ENCODE measurements around the gene MMP24OS. TPM values are rescaled to one million over a fixed set of nuclear protein-coding genes. Genes with fewer than 3 reads are reported as not detected.

Gene MMP24OS
- total and polyA plus RNA-seq, 4 donors = 5.2 to 16.0 (median 10.3) TPM

- TF ChIP-seq RAD21 (IDR thresholded peaks at IDR 0.05) = no peak
- TF ChIP-seq MAX (IDR thresholded peaks at IDR 0.05) = no peak
- no peak for TF ChIP-seq ZBTB33 (IDR thresholded peaks at IDR 0.05)
- no peak for TF ChIP-seq RXRA (IDR thresholded peaks at IDR 0.05)
These were observed 3.7 kb upstream of the MMP24OS start (continued) for GRCh38 chr20:35281506-35282101.

- Histone ChIP-seq H3K36me3 (ENCODE audit: control insufficient read depth in 4 of 4, insufficient read depth in 3 of 4, low read depth in 1 of 4, low read length in 3 of 4) (peaks cover 13 to 28% (median 23%) of the 10 kb centered on the region in 4 donors), H3K9me3 (ENCODE audit: control insufficient read depth in 4 of 4, low read length in 3 of 4) (no peaks in the 10 kb centered on the region), H3K27me3 (ENCODE audit: control insufficient read depth in 4 of 4, insufficient read depth in 4 of 4, low read length in 3 of 4) (no peaks in the 10 kb centered on the region), H3K4me3 (ENCODE audit: low read depth in 1 of 3, low read length in 3 of 3) (no peak overlapping the region), H3K4me1 (ENCODE audit: control insufficient read depth in 4 of 4, insufficient read depth in 4 of 4, low read length in 3 of 4) (peaks cover 3 to 26% (median 22%) of the 10 kb centered on the region in 4 donors), H3K27ac (ENCODE audit: low read depth in 1 of 2, low read length in 2 of 2) (no peak overlapping the region), H3K9ac (ENCODE audit: low read depth in 1 of 2, low read length in 2 of 2) (no peak overlapping the region)
- 96% methylated on average over 6 of the region's 6 CpGs for WGBS
- TF ChIP-seq FOXA1 (IDR thresholded peaks at IDR 0.05) = no peak
- TF ChIP-seq ZBTB33 (IDR thresholded peaks at IDR 0.05) = no peak
- no peak for TF ChIP-seq TAF1 (conservative IDR thresholded peaks at IDR 0.05)
- TF ChIP-seq GABPA (IDR thresholded peaks at IDR 0.05 in 1 of 2, conservative IDR thresholded peaks at IDR 0.05 in 1 of 2) = no peak
- no peak for TF ChIP-seq NR2F2 (IDR thresholded peaks at IDR 0.05)
- no peak for TF ChIP-seq EGR1 (IDR thresholded peaks at IDR 0.05; ENCODE audit: low read depth in 2 of 2)
- no peak for TF ChIP-seq ATF3 (IDR thresholded peaks at IDR 0.05)
- TF ChIP-seq YY1 (IDR thresholded peaks at IDR 0.05) = no peak
- TF ChIP-seq FOXA2 (IDR thresholded peaks at IDR 0.05) = no peak
- no peak for TF ChIP-seq HNF4G (IDR thresholded peaks at IDR 0.05)
- TF ChIP-seq MAX (IDR thresholded peaks at IDR 0.05) = no peak
- TF ChIP-seq RAD21 (IDR thresholded peaks at IDR 0.05) = no peak
- DNase-seq (ENCODE audit: low spot score) = no peak
These were observed 2.6 kb upstream of the MMP24OS start for GRCh38 chr20:35280523-35280922.

- H3K36me3 ChIP-seq (ENCODE audit: control insufficient read depth in 4 of 4, insufficient read depth in 3 of 4, low read depth in 1 of 4, low read length in 3 of 4) = peaks cover 13 to 28% (median 23%) of the 10 kb centered on the region in 4 donors
These were observed 1.7 kb upstream of the MMP24OS start for GRCh38 chr20:35279533-35280174.

More at GRCh38 chr20:35279533-35280174, 1.7 kb upstream of the MMP24OS start:
- Histone ChIP-seq H3K27me3 (ENCODE audit: control insufficient read depth in 4 of 4, insufficient read depth in 4 of 4, low read length in 3 of 4) (no peaks in the 10 kb centered on the region), H3K4me1 (ENCODE audit: control insufficient read depth in 4 of 4, insufficient read depth in 4 of 4, low read length in 3 of 4) (peaks cover 3 to 18% (median 15%) of the 10 kb centered on the region in 4 donors), H3K4me3 (ENCODE audit: low read depth in 1 of 3, low read length in 3 of 3) (no peak overlapping the region), H3K27ac (ENCODE audit: low read depth in 1 of 2, low read length in 2 of 2) (no peak overlapping the region), H3K9ac (ENCODE audit: low read depth in 1 of 2, low read length in 2 of 2) (no peak overlapping the region), H3K9me3 (ENCODE audit: control insufficient read depth in 4 of 4, low read length in 3 of 4) (no peaks in the 10 kb centered on the region)
- TF ChIP-seq HNF4A (conservative IDR thresholded peaks at IDR 0.05) (no peak), HNF4G (IDR thresholded peaks at IDR 0.05) (no peak), JUND (IDR thresholded peaks at IDR 0.05) (no peak), YY1 (IDR thresholded peaks at IDR 0.05) (no peak), ZBTB33 (IDR thresholded peaks at IDR 0.05) (no peak), FOXA2 (IDR thresholded peaks at IDR 0.05) (no peak), FOXA1 (IDR thresholded peaks at IDR 0.05) (no peak), TAF1 (conservative IDR thresholded peaks at IDR 0.05) (no peak), EGR1 (IDR thresholded peaks at IDR 0.05; ENCODE audit: low read depth in 2 of 2) (no peak), GABPA (IDR thresholded peaks at IDR 0.05 in 1 of 2, conservative IDR thresholded peaks at IDR 0.05 in 1 of 2) (no peak), NR2F2 (IDR thresholded peaks at IDR 0.05) (no peak)
- no peak for DNase-seq (ENCODE audit: low spot score)
- WGBS = 94% methylated on average over 7 of the region's 7 CpGs
